ENCODE measurements around the gene C1orf141.
"Not testable (repeated sequence)": the region's sequence is repeated elsewhere in the genome, so short reads cannot be mapped to it uniquely, and the experiment has no call there.

C1orf141 gene

GRCh38 chr1:67084765-67085318 lies 49.9 kb downstream of the C1orf141 start:
- DNase-seq, result no peak

GRCh38 chr1:67078291-67078690 lies 56.5 kb downstream of the C1orf141 start:
- DNase-seq, result no peak

- no peak for DNase-seq
These were observed 57.2 kb downstream of the C1orf141 start for GRCh38 chr1:67077593-67077992.

GRCh38 chr1:67072749-67073148 lies 62.0 kb downstream of the C1orf141 start:
- DNase-seq, result no peak

GRCh38 chr1:67067655-67068054 lies 67.1 kb downstream of the C1orf141 start:
- not testable (repeated sequence) for DNase-seq

GRCh38 chr1:67062412-67062811 lies 72.4 kb downstream of the C1orf141 start:
- DNase-seq, result no peak

GRCh38 chr1:67061266-67061665 lies 73.5 kb downstream of the C1orf141 start:
- no peak for DNase-seq

- no peak for DNase-seq
These were observed 74.0 kb downstream of the C1orf141 start for GRCh38 chr1:67060811-67061218.

GRCh38 chr1:67059346-67059745 lies 75.4 kb downstream of the C1orf141 start:
- DNase-seq, result no peak

- no peak for DNase-seq
These were observed 76.0 kb downstream of the C1orf141 start for GRCh38 chr1:67058761-67059160.

- DNase-seq, result no peak
These were observed 76.5 kb downstream of the C1orf141 start for GRCh38 chr1:67058242-67058641.

GRCh38 chr1:67053785-67054772 lies 80.7 kb downstream of the C1orf141 start, which contains the start of gene SLC35D1:
TSS of gene SLC35D1 (minus strand) at chr1:67054148. CDS start at chr1:67054013, 135 bp downstream.
- DNase-seq, result peak; percentile 70

GRCh38 chr1:67053535-67053784 lies 81.3 kb downstream of the C1orf141 start:
- peak; percentile 34 for DNase-seq

- peak; percentile 23 for DNase-seq
These were observed 81.8 kb downstream of the C1orf141 start for GRCh38 chr1:67052741-67053534.

GRCh38 chr1:67051196-67051595 lies 83.6 kb downstream of the C1orf141 start:
- peak; percentile 64 for DNase-seq

GRCh38 chr1:67044631-67045270 lies 90.0 kb downstream of the C1orf141 start:
- no peak for DNase-seq

- no peak for DNase-seq
These were observed 91.4 kb downstream of the C1orf141 start for GRCh38 chr1:67043366-67043765.
